ENCODE data around the gene GALC.
"Not testable (repeated sequence)": the region's sequence is repeated elsewhere in the genome, so short reads cannot be mapped to it uniquely, and the experiment has no call there.

GALC gene

DNA sequence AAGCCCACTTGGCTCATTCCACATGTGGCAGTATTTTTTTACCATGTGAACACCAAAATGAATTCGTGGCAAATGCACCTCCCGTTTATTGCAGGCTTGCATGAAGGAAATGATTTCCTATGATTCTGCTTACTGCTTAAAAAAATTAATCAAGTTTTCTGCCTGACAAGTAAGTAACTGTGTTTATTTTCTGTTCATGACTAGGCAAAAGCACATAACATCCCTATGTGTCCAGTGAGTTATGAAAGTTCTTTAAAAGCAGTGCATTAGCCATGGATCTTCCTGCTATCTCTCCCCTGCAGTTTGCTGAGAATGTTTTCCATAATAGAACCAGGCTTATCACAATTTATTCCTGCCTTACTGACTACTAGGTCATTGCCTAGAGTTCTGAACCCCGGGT lies 32.3 kb upstream of the GALC start:
- Histone ChIP-seq H3K27me3 (ENCODE audit: control insufficient read depth, insufficient read depth, low read length) (no peaks in the 10 kb centered on the region), H3K4me1 (ENCODE audit: control insufficient read depth, insufficient read depth, low read length) (peaks cover 11% of the 10 kb centered on the region), H3K36me3 (ENCODE audit: control insufficient read depth, insufficient read depth, low read length) (no peaks in the 10 kb centered on the region), H3K27ac (ENCODE audit: low read depth, low read length) (peak overlapping the region; percentile 66), H3K9ac (ENCODE audit: low read depth, low read length) (no peak overlapping the region), H3K9me3 (ENCODE audit: control insufficient read depth, insufficient read depth, low read length) (no peaks in the 10 kb centered on the region), H3K4me3 (ENCODE audit: low read depth, low read length) (no peak overlapping the region)

- not testable (repeated sequence) for H3K9ac ChIP-seq (ENCODE audit: low read depth, low read length); H3K36me3 ChIP-seq (ENCODE audit: control insufficient read depth, insufficient read depth, low read length); H3K27me3 ChIP-seq (ENCODE audit: control insufficient read depth, insufficient read depth, low read length); H3K4me3 ChIP-seq (ENCODE audit: low read depth, low read length); H3K9me3 ChIP-seq (ENCODE audit: control insufficient read depth, insufficient read depth, low read length)
- H3K27ac ChIP-seq (ENCODE audit: low read depth, low read length): peak overlapping the region; percentile 76
- H3K4me1 ChIP-seq (ENCODE audit: control insufficient read depth, insufficient read depth, low read length): peaks cover 11% of the 10 kb centered on the region
These were observed 31.5 kb upstream of the GALC start for GRCh38 chr14:88024252-88025086.

GRCh38 chr14:88023658-88024187 lies 30.7 kb upstream of the GALC start:
- peaks cover 11% of the 10 kb centered on the region for H3K4me1 ChIP-seq (ENCODE audit: control insufficient read depth, insufficient read depth, low read length)
- no peaks in the 10 kb centered on the region for H3K9me3 ChIP-seq (ENCODE audit: control insufficient read depth, insufficient read depth, low read length)
- H3K27ac ChIP-seq (ENCODE audit: low read depth, low read length): peak overlapping the region; percentile 76
- no peaks in the 10 kb centered on the region for H3K27me3 ChIP-seq (ENCODE audit: control insufficient read depth, insufficient read depth, low read length)
- no peaks in the 10 kb centered on the region for H3K36me3 ChIP-seq (ENCODE audit: control insufficient read depth, insufficient read depth, low read length)
- no peak overlapping the region; the same call in 1 of the 2 replicates for H3K4me3 ChIP-seq (ENCODE audit: low read depth, low read length)
- H3K9ac ChIP-seq (ENCODE audit: low read depth, low read length): no peak overlapping the region

DNA sequence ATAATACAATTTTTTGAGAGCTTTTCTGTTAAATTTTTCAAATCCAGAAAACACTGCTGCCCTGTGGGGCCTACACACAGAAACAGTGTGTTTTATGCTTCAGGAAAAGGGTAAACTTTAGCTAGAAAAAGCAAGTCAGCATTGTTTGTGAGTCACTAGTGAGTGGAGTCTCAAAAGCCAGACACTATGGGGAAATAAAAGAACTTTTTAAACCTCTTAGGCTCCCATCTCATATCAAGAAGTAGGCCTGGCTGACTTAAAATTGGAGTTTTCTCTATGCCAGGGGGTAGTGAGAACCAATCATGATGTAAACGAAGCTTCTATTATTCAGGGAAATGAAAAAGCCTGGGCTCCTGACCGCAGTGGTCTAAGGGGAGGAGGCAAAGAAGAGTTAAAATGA lies 24.6 kb upstream of the GALC start:
- Histone ChIP-seq H3K4me1 (ENCODE audit: control insufficient read depth, insufficient read depth, low read length) (no peaks in the 10 kb centered on the region), H3K27me3 (ENCODE audit: control insufficient read depth, insufficient read depth, low read length) (no peaks in the 10 kb centered on the region), H3K27ac (ENCODE audit: low read depth, low read length) (no peak overlapping the region), H3K9ac (ENCODE audit: low read depth, low read length) (no peak overlapping the region), H3K36me3 (ENCODE audit: control insufficient read depth, insufficient read depth, low read length) (no peaks in the 10 kb centered on the region), H3K4me3 (ENCODE audit: low read depth, low read length) (no peak overlapping the region), H3K9me3 (ENCODE audit: control insufficient read depth, insufficient read depth, low read length) (no peaks in the 10 kb centered on the region)

DNA sequence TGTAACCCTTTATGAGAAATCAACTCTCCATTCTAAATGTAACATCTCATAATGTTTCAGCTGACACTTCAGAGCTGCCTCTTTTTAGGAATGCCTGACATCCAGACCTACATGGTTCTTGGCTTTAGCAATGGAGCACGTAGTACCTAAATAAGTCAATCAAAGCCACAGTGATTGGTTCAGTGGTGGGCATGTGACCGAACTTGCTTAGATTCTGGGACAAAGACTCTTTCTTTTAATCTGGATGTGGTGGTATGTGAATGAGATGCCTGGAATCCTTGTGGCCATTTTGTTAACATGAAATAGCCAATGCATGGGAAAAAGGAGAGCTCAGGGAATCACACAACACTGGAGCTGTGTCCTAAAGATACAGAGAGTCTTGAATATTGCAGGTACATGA lies 23.8 kb upstream of the GALC start:
- H3K27me3 ChIP-seq (ENCODE audit: control insufficient read depth, insufficient read depth, low read length): no peaks in the 10 kb centered on the region
- no peaks in the 10 kb centered on the region for H3K36me3 ChIP-seq (ENCODE audit: control insufficient read depth, insufficient read depth, low read length)
- no peak overlapping the region for H3K9ac ChIP-seq (ENCODE audit: low read depth, low read length)
- H3K4me1 ChIP-seq (ENCODE audit: control insufficient read depth, insufficient read depth, low read length): no peaks in the 10 kb centered on the region
- no peaks in the 10 kb centered on the region for H3K9me3 ChIP-seq (ENCODE audit: control insufficient read depth, insufficient read depth, low read length)
- H3K27ac ChIP-seq (ENCODE audit: low read depth, low read length): no peak overlapping the region
- H3K4me3 ChIP-seq (ENCODE audit: low read depth, low read length): no peak overlapping the region

DNA sequence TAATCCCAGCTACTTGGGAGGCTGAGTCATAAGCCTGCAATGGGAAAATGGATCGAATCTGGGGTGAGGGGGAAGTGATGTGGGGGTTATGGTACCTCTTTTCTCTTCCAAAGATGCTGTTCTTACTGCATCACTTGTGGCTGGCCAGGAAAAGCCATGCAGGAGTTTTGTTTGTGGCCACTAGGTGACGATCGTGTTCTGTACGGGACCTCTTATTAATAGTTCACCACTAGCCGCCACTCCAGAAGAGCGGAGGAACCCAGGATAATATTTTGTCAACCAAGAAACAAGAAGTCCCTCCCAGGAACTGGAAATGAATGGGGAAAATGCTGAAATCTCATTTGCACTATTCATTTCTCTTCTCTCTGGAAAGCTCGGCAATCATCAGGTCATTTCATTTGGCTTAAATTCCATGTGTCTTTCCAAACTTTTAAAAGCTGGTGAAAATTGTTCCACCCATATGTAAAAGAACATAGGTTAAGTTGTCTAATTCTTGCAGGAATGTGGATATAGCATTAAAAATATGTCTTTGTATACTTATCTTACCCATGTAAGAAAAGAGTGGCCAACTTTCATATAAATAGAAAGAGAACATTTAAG lies 20.9 kb upstream of the GALC start:
- Histone ChIP-seq H3K9me3 (ENCODE audit: control insufficient read depth, insufficient read depth, low read length) (no peaks in the 10 kb centered on the region), H3K9ac (ENCODE audit: low read depth, low read length) (no peak overlapping the region), H3K27me3 (ENCODE audit: control insufficient read depth, insufficient read depth, low read length) (no peaks in the 10 kb centered on the region), H3K27ac (ENCODE audit: low read depth, low read length) (no peak overlapping the region), H3K4me1 (ENCODE audit: control insufficient read depth, insufficient read depth, low read length) (no peaks in the 10 kb centered on the region), H3K4me3 (ENCODE audit: low read depth, low read length) (no peak overlapping the region), H3K36me3 (ENCODE audit: control insufficient read depth, insufficient read depth, low read length) (no peaks in the 10 kb centered on the region)

- Histone ChIP-seq H3K27me3 (ENCODE audit: control insufficient read depth, insufficient read depth, low read length) (no peaks in the 10 kb centered on the region), H3K27ac (ENCODE audit: low read depth, low read length) (no peak overlapping the region), H3K4me3 (ENCODE audit: low read depth, low read length) (no peak overlapping the region), H3K36me3 (ENCODE audit: control insufficient read depth, insufficient read depth, low read length) (no peaks in the 10 kb centered on the region), H3K9me3 (ENCODE audit: control insufficient read depth, insufficient read depth, low read length) (no peaks in the 10 kb centered on the region), H3K9ac (ENCODE audit: low read depth, low read length) (no peak overlapping the region), H3K4me1 (ENCODE audit: control insufficient read depth, insufficient read depth, low read length) (no peaks in the 10 kb centered on the region)
These were observed 19.5 kb upstream of the GALC start for GRCh38 chr14:88012495-88012894.

- H3K4me3 ChIP-seq (ENCODE audit: low read depth, low read length): no peak overlapping the region
These were observed 17.3 kb upstream of the GALC start for GRCh38 chr14:88010331-88010730.

GRCh38 chr14:88009486-88009885 lies 16.5 kb upstream of the GALC start:
- no peak overlapping the region for H3K27ac ChIP-seq (ENCODE audit: low read depth, low read length)
- no peak overlapping the region for H3K9ac ChIP-seq (ENCODE audit: low read depth, low read length)
- no peaks in the 10 kb centered on the region for H3K9me3 ChIP-seq (ENCODE audit: control insufficient read depth, insufficient read depth, low read length)
- no peaks in the 10 kb centered on the region for H3K27me3 ChIP-seq (ENCODE audit: control insufficient read depth, insufficient read depth, low read length)
- no peaks in the 10 kb centered on the region for H3K36me3 ChIP-seq (ENCODE audit: control insufficient read depth, insufficient read depth, low read length)
- H3K4me3 ChIP-seq (ENCODE audit: low read depth, low read length): no peak overlapping the region
- H3K4me1 ChIP-seq (ENCODE audit: control insufficient read depth, insufficient read depth, low read length): no peaks in the 10 kb centered on the region

More at GRCh38 chr14:88010331-88010730, 17.3 kb upstream of the GALC start:
- Histone ChIP-seq H3K27ac (ENCODE audit: low read depth, low read length) (no peak overlapping the region), H3K4me1 (ENCODE audit: control insufficient read depth, insufficient read depth, low read length) (no peaks in the 10 kb centered on the region), H3K9ac (ENCODE audit: low read depth, low read length) (no peak overlapping the region), H3K27me3 (ENCODE audit: control insufficient read depth, insufficient read depth, low read length) (no peaks in the 10 kb centered on the region), H3K36me3 (ENCODE audit: control insufficient read depth, insufficient read depth, low read length) (no peaks in the 10 kb centered on the region), H3K9me3 (ENCODE audit: control insufficient read depth, insufficient read depth, low read length) (no peaks in the 10 kb centered on the region)

- Histone ChIP-seq H3K9ac (ENCODE audit: low read depth, low read length) (no peak overlapping the region), H3K27ac (ENCODE audit: low read depth, low read length) (no peak overlapping the region), H3K36me3 (ENCODE audit: control insufficient read depth, insufficient read depth, low read length) (no peaks in the 10 kb centered on the region), H3K4me3 (ENCODE audit: low read depth, low read length) (no peak overlapping the region), H3K9me3 (ENCODE audit: control insufficient read depth, insufficient read depth, low read length) (no peaks in the 10 kb centered on the region), H3K27me3 (ENCODE audit: control insufficient read depth, insufficient read depth, low read length) (no peaks in the 10 kb centered on the region), H3K4me1 (ENCODE audit: control insufficient read depth, insufficient read depth, low read length) (no peaks in the 10 kb centered on the region)
These were observed 15.2 kb upstream of the GALC start for GRCh38 chr14:88008039-88008742.

- Histone ChIP-seq H3K36me3 (ENCODE audit: control insufficient read depth, insufficient read depth, low read length) (no peaks in the 10 kb centered on the region), H3K27me3 (ENCODE audit: control insufficient read depth, insufficient read depth, low read length) (no peaks in the 10 kb centered on the region), H3K9ac (ENCODE audit: low read depth, low read length) (no peak overlapping the region), H3K27ac (ENCODE audit: low read depth, low read length) (no peak overlapping the region), H3K9me3 (ENCODE audit: control insufficient read depth, insufficient read depth, low read length) (no peaks in the 10 kb centered on the region), H3K4me1 (ENCODE audit: control insufficient read depth, insufficient read depth, low read length) (no peaks in the 10 kb centered on the region; the same call in 1 of the 2 replicates), H3K4me3 (ENCODE audit: low read depth, low read length) (no peak overlapping the region)
These were observed 14.6 kb upstream of the GALC start for GRCh38 chr14:88007608-88008007.

All from HUES48 (cell line).